DMS153 treated with DMSO at 0.1 percent for 48 hours (cell line): Measurements from ENCODE around the gene TBC1D22A.

Experiments used
- DNase-seq: peaks from one replicate; lab custom pipeline; 2025; ENCODE audit not compliant: unreplicated experiment; lab: John Stamatoyannopoulos, UW

The TBC1D22A gene

DNA sequence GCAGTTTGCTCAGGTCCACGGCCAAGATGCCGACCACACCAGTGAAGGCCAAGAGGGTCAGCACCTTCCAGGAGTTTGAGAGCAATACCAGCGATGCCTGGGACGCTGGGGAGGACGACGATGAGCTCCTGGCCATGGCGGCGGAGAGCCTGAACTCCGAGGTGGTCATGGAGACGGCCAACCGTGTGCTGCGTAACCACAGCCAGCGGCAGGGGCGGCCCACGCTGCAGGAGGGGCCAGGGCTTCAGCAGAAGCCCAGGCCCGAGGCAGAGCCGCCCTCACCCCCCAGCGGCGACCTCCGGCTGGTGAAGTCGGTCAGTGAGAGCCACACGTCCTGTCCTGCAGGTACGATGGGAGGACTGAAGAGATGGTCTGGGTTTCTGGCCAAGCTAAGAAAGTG lies 31.0 kb downstream of the TBC1D22A start:
- DNase-seq = no peak

DNA sequence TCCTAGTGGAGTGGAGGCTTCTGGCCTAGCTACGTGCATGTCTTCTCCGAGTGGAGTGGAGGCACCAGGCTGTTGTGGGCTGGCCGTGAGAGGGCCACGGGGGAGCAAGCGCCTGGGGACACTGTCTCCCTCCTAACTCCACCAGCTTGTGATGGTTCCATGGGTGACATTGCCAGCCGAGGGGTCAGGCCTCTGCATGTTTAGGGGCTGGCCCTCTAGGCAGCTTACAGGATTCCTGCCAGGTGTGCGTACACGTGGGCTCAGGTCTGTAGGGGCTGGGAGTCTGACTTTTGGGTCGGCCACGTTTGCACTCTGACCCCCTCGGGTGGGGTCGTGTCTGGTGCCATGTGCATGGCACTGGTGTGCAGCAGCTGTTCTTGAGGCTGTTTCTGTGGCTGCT lies 31.6 kb downstream of the TBC1D22A start:
- no peak for DNase-seq

DNA sequence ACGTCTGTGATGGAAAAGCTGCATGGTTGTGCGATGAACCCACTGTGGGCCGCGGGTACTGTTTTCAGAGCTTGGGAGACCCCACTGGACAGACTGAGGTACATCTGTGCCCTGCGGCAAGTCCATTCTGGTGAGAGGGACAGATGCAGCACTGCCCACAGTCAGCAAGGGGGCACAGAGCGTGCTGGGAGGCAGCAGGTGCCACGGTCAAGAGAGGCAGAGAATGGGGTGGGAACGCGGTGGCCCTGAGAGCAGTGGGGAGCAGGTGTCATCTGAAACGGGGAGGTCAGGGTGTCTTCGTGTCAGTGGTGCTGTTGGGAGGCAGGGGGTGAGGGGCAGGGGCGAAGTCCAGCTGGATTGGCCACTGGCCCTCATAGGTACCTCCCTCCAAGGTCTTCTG lies 32.0 kb downstream of the TBC1D22A start:
- DNase-seq = no peak

DNA sequence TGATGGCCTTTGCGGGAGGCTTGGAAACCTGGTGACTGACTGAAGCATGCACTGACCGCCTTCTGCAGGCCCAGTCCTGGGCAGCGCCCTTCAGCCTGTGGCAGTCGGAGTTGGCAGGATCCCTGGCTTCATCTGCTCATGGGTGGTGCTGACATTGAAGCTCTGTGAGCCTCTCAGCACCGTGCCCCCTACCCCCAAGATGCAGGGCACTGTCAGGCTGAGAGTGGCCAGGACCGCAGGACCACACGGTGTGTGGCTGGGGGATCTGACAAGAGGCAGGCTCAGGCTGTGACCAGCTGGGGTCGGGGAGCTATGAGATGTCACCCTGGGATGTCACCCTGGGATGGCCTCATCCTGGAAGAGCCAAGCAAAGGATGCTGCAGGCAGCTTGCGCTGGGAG lies 32.7 kb downstream of the TBC1D22A start:
- no peak for DNase-seq

DNA sequence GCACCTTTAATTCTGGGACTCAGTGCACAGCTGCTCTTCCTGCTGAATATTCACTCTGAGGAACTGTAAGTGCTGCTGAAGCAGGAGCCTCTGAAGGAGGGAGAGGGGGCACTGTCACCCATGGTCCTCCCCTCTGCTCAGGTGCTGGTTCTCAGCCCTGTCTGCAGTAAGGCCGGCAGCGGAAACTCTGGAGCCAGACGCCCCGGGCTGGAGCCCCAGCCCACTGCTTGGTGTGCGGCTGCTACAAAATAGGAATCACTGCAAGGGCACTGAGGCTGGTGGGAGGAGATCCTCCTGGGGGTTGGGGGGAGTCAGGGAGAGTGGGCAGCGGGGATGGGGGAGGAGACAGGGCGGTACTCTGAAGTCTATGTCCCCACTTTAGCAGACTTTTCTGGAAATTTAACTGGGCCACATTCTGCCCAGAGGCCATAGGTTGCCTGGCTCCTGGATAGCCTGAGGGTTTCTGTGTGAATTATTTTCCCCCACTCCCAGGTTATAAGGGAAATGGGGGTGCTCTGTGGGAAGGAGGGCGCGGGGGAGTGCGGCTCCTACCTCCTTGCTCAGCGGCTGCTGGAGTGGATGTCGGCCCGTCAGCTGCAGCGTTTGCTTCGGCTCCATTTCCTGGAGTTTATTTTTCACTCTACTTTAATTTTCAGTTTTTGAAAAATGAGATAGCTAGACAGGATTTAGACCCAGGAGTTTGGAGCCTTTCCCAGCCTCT lies 33.6 kb downstream of the TBC1D22A start:
- no peak for DNase-seq

DNA sequence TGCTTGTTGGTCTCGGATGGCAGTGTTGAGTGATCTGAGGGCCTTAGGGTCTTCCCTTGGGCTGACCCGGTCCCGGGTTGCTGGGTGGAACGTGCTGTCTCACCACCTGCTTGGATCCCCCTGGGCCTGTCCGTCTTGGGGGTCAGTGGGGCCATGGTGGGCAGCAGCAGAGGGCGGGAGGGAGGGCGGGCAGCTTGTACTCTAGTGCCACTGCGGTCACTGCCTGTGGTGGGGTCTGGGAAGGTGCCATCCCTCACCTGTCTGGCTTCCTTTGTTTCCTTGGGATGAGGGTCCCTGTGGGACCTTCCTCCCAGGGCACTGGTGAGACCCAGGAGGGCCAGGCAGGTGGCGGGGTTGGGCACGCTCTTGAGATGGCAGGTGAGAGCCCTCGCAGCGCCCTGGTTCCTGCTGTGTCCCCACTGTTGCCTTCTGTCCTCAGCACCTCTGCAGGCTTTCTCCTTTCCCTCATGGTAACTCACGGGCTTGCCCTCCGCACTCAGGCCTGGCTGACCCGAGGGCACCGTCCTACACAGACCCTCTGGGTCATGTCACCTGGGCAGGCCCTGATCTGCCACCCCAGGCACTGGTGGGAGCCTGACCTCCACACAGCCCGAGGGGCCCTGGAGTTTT lies 34.2 kb downstream of the TBC1D22A start:
- DNase-seq = no peak

DNA sequence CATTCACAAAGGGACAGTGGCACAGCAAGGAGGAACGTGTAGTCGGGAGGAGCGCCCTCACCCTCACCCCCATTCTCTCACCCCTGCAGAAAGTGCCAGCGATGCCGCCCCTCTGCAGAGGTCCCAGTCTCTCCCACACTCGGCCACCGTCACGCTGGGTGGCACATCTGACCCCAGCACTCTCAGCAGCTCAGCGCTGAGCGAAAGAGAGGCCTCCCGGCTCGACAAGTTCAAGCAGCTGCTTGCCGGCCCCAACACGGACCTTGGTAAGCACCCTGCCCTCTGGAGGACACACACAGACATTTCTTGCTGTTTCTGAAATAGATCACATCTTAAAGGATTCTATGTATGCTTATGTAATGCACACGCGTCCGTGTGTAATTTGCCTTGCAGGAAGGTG lies 34.9 kb downstream of the TBC1D22A start:
- DNase-seq = no peak

DNA sequence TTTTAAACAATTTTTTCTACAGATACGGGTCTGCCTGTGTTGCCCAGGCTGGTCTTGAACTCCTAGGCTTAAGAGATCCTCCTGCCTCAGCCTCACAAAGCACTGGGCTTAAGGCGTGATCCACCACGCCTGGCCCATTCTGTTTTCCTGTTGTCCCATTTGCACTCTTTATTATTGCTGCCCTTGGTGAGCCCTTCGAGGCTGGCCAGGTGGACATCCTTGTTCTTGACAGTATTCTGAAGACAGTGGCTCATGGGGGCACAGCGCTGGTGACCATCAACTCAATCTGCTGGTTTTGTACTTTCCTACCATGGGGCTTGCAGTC lies 35.6 kb downstream of the TBC1D22A start:
- DNase-seq = no peak

DNA sequence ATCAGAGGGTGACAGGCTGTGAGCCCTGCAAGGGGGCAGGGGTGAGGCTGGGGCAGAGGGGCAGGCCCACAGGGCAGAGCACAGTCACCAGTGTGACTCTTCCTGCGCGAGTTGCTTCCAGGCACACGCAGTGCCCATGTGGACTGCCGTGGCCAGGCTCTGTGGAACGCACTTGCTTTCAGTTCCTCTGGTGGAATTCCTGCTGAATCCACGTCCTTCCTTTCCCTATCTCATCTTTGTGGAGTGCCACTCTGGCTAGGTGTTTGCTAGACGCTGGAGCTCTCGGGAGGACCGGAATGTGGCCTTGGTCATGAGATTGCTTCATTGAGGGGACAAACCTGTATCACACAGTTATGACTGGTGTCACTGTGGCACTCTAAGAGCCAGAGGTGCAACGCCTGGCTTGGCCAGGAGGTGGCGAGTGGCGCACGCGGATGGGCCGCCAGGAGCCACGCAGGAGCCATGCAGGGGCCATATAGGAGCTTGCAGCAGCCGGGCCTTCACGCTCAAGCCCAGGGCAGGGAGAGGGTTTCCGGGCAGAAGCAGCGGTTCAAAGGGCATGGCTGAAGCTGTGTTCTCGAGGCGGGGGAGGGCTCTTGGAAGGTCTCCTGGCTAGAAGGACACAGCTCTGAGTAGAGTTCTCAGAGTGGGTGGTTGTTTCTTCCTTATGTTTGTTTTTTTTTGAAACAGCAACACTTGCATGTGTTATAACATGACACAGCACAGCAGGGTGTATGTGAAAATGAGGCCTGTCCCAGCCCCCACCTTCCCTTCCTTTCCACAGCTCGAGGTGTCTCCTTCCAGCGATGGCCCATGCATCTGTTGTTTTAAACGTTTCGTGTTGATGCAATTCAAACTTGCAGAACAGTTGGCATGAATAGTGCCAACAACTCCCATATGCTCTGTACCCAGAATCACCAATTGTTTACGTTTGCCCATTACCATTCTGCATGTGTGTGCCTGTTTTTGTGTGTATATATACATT lies 36.2 kb downstream of the TBC1D22A start:
- DNase-seq = no peak

DNA sequence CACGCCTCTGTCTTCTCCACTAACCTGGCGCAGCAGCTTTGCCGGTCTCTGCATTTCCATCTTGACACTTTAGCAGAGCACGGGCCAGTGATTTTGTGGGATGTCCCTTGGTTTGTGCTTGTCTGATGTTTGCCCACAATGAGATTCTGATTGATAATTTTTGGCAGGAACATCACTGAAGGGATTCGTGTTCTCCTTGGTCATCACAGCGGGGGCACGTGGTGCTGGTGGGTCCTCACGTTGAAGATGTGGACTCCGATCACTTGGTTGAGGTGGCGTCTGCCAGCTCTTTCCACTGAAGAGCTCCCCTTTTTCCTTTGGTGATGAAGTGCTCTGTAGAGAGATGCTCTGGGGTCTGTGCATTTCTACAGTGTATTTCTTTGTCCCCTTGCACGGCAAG lies 37.2 kb downstream of the TBC1D22A start:
- no peak for DNase-seq

DNA sequence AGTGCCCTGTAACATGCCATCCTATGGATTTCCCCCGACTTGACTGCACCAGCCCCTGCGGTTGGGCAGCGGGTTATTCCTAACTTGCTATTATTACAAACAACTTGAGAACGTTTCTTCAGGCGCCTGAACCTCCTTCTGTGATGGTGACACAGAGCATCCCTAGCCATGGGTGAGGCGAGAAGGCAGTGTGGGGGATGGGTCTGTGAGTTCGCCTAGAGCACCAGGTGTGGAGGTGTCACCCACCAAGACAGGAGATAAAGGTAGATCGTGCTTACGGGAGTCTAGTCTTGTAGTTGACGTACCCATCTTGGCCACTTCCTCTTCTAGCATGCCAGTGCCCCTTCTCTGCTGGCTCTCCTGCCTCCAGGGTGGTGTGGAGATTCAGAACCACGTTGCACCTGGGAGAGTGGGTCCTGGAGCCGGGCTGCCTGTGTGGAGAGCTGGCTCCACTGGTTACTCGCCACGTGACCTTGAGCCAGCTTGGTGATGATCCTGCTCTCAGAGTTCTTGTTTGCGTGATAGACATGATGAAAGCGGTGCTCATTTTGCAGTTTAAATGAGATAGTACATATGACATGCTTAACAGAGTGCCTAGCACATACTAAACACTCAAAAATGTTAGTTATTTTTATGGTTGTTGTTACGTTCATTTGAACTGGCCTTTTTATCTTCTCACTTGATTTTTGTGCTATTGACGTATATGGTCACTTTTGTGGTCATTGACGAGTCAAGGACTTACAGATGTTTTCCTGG lies 37.8 kb downstream of the TBC1D22A start:
- DNase-seq = no peak

DNA sequence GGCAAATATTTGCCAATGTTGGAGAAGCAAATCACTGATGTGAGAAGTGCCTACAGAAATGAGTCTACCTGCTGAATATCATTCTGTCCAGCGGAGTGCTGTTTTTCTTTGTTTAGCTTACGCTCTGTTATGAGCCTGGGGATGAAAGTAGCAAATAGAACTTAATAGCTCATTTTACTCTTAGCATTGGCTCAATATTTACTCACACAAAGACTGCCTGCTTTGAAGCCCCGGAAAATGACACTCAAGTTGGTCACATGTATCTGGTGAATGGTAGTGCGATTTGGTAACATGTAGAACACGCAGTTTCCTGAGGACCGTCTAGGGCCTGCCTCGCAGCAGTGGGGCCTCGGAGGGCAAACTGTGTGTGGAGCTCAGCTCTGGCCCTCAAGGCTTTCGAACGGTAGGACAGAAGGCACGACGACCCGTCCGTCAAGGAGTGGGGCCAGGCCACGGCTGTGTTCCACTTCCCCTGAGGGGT lies 38.9 kb downstream of the TBC1D22A start:
- peak; percentile 83 for DNase-seq

DNA sequence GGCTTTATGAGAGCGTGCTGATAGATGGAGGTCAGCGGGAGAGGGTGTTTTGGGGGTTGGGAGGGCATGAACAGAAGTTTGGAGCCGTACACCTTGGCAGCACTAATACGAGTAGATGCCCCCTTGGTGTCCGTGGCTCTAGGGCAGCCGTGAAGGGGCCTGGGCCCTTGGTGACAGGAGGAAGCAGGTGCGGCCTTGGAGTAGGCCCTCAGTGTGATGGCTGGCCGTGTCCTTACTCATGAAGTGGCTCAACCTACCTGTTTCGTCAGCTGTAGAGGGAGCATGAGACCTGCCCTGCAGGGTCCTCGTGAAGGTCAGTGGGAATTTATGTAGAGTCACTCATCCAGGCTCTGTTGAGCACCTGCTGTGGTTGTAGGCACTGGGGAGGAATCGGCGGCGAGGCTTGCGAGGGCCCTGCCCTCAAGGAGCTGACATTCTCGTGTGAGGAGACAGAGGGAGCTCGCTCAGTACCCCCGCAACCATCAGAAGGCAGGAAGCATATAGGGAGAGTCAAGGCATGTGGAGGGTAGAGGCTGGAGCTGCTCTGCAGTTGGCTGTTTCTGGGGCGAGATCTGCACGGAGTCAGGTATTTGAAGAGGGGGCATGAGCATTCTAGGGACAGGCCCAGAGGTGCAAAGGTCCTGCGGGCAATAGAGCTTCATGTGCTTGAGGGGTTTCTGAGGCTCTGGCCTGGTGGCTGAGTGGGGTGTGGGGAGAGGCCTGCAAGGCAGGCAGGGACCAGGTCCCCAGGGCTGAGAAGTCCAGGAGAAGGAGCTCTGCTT lies 39.6 kb downstream of the TBC1D22A start:
- DNase-seq = no peak

DNA sequence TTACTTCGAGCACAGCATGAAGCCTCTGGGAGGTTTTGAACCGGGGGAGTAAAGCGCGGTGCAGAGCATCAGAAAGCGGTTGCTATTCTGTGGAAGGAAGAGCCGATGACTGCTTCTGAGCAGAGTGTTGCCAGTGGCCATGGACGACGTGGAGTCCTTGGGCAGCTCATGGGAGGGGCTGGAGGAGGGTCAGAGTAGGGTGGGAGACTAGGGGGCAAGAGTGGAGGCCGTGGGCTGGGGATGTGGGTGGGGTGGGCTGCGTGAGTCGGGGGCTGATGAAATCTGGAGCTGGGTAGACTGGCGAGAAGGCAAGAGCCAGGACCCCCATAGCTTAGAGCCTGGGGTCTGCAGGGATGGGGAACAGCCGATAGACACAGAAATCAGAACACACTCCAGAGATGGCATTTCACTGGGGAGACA lies 40.2 kb downstream of the TBC1D22A start:
- DNase-seq = no peak

DNA sequence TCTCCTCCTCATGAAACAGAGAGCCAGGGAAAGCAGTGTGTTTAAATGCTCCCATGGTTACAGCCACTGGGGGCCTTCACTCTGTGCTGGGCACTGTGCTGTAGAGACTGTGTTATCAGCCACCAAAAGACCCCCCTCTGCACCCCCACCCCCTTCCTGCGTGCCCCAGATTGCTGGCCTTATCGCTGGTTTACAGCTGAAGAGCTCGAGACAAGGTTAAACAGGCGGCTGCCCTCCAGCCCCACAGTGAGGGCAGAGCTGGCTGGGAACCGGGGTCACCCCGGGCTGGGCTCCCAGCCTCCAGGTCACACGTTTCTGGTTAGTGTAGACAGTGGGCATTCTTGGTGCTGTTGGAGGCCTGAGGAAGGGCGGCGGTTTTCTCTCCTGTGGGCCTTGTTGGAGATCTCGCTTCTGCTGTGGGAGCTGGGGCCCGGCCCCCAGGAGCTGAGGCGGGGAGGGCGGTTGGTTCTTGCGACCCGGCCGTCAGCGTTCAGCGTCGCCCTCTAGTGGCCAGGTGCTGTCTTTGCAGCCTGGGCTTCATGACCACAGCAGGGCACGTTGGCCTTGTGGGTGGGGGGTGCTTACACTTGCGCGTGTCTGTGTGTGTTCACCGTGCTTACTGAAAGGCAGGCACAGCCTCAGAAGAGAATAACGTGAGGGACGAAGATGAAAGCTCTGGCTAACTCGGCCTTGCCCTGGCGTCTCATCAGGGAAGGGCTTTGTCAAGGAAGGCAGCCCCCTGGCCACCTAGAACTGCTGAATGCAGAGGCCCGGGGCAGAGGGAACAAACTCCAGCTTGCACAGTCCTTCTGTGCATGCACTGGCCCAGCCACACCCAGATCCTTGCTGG lies 40.8 kb downstream of the TBC1D22A start:
- peak; percentile 3 for DNase-seq

DNA sequence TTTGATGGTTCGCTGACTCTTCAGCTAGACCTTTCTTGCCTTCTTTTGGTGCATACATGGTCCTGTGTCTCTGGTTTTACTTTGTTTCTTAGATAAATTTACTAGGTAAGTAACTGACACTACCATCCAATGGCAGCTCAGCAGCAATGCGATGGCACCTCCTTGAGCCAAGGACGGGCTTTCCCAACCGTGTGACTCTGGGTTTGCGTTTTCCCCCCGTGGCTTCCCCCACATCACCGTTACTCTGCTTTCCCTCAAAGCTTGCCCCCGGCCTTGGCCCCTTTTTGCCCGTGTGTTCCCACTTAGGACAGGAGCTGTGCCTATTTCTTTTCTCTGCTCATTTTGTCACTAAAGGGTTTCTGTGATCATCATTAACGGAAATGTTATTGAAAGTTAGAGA lies 41.5 kb downstream of the TBC1D22A start:
- no peak for DNase-seq

DNA sequence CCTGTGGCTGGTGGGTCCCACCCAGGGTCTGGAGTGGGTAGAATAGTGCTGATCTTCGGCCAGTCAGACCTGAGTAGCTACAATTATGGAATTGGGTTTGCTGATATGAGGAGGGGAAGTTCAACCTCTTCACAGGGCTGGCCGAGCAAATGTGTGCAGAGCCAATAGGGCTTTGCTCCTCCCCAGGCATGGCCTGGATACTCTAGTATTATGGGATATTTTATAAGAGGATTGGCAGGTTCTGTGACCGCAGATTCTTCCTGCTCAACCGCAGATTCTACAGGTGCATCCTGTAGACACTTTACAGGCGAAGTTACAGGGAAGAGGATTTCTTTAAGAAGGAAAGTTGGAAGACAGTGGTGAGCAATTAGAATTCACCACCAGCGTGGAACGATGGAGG lies 44.3 kb downstream of the TBC1D22A start:
- DNase-seq = no peak

DNA sequence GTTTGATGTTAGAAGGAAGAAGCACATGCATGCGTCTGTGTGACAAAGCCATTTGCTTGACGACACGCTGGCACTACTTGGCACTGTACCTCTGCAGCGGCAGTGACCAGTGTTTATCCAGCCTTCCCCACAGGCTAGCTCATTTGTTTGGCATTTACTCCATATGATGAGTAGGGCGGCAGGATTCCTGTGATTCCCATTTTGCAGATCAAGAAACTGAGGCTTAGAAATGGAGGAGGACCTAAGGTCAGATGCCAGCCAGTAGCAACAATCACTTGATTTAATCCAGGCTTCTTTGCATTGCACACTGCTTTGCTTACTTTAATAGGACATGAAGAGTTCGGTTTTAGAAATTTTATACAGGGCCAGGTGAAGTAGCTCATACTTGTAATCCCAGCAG lies 45.0 kb downstream of the TBC1D22A start:
- no peak for DNase-seq

DNA sequence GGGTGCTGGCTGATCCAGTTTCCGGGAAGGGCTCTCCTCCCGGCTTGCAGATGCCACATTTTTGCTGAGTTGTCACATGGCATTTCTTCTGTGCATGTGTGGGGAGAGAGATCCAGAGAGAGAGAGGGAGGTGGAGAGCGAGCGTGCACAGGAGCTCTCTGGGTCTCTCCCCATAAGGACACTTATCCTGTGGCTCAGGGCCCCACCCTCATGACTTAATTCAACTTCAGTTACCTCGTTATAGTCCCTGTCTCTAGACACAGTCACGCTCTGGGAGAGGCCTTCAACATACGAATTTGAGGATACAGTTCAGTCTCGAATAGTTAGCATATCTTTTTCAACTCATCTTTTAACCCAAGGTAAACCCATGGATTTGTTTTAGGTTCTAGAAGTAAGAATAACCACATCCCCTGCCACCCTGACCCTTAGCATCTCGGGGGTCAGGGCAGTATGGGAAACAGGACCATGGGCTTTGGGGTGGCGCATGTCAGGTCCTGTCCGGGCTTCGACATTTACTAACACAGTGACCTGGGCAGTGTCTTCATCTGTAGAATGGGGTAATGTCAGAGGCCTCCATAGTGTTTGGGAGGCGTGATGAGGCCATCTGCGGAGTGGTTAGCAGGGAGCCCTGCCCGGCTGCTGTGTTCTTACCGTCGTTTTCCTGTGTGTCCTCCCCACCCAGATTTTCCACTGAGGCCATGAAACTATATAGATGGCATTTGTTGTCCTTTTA lies 46.9 kb downstream of the TBC1D22A start:
- no peak for DNase-seq
